B cell (primary cell): ENCODE data around the gene RTN4RL2. TPM values are rescaled to one million over a fixed set of nuclear protein-coding genes. Genes with fewer than 3 reads are reported as not detected.

Experiments
- ATAC-seq: fragments of 200-7000 bp; cut with Tn5 transposase; one replicate; pipeline ENCODE4 v1.10.0; 2021; ENCODE audit warnings: low read depth, mild to moderate bottlenecking, moderate number of reproducible peaks, moderate library complexity
- CTCF ChIA-PET: fragments of 350-600 bp; sonication (Branson Sonifier 250); formaldehyde crosslinking; loops from one replicate; lab custom pipeline; 2021; ENCODE audit warnings: antibody characterized with exemption, inconsistent platforms; lab: Charles Lee
- POLR2A ChIA-PET: fragments of 350-600 bp; sonication (Branson Sonifier 250); formaldehyde crosslinking; loops from one replicate; lab custom pipeline; 2021; ENCODE audit warnings: antibody characterized with exemption; lab: Charles Lee
- DNase-seq: peaks from one replicate; pipeline ENCODE4 v3.0.0; 2013
- H2AFZ ChIP-seq: 2 replicates; pipeline ENCODE4 v1.6.1; 2012; ENCODE audit warnings: mild to moderate bottlenecking, low read depth, low read length; ENCODE audit not compliant: insufficient read depth, poor library complexity, severe bottlenecking
- H3K27ac ChIP-seq, 2 donors: 1 replicate in 1 of 2; 2 replicates in 1 of 2; pipeline ENCODE4 v1.5.1; 2012 to 2013; ENCODE audit warnings: low read length in 2 of 2, mild to moderate bottlenecking in 2 of 2, moderate library complexity in 1 of 2
- H3K27me3 ChIP-seq, 4 experiments: fragments of 200-600 bp in 1 of 4; sonication (generic) in 1 of 4; replicated peaks in 1 of 4; 1 replicate in 2 of 4; 2 replicates in 2 of 4; pipeline versions ENCODE4 v1.6.1 to v1.7.0; 2013 to 2016; ENCODE audit warnings: low read length in 3 of 4, mild to moderate bottlenecking in 2 of 4, mixed read lengths in 1 of 4, moderate library complexity in 1 of 4; ENCODE audit not compliant: insufficient read depth in 4 of 4, control insufficient read depth in 3 of 4; ENCODE audit errors: control extremely low read depth in 1 of 4
- H3K36me3 ChIP-seq, 2 experiments: replicated peaks in 1 of 2; 1 replicate in 1 of 2; 2 replicates in 1 of 2; pipeline versions ENCODE4 v1.6.1 to v1.7.1; 2013; ENCODE audit warnings: low read length in 1 of 2; ENCODE audit not compliant: insufficient read depth in 2 of 2, control insufficient read depth in 1 of 2; ENCODE audit errors: control extremely low read depth in 1 of 2, extremely low read depth in 1 of 2
- H3K4me1 ChIP-seq, 2 donors: fragments of 200-600 bp in 1 of 2; sonication (generic) in 1 of 2; 1 replicate in 1 of 2; 2 replicates in 1 of 2; pipeline versions ENCODE4 v1.5.1 to v1.6.1; 2013 to 2017; ENCODE audit warnings: low read length in 2 of 2; ENCODE audit not compliant: control insufficient read depth in 2 of 2, insufficient read depth in 2 of 2
- H3K4me2 ChIP-seq: replicated peaks from 2 replicates; pipeline ENCODE3; 2012; ENCODE audit warnings: mild to moderate bottlenecking, low read depth, low read length; ENCODE audit not compliant: poor library complexity, severe bottlenecking
- H3K4me3 ChIP-seq, 5 experiments: fragments of 200-600 bp in 1 of 5; sonication (generic) in 1 of 5; 1 replicate in 3 of 5; 2 replicates in 2 of 5; pipeline versions ENCODE4 v1.5.1 to v1.7.0; 2011 to 2016; ENCODE audit warnings: low read length in 4 of 5, mild to moderate bottlenecking in 4 of 5, low read depth in 2 of 5, control low read depth in 1 of 5, moderate library complexity in 1 of 5; ENCODE audit not compliant: insufficient read depth in 1 of 5; ENCODE audit errors: control extremely low read depth in 1 of 5, extremely low read depth in 1 of 5
- H3K79me2 ChIP-seq: fragments of 200-600 bp; sonication (generic); one replicate; pipeline ENCODE4 v1.6.0; 2016; ENCODE audit warnings: low read length; ENCODE audit not compliant: control insufficient read depth, insufficient read depth
- H3K9ac ChIP-seq: fragments of 200-600 bp; sonication (generic); 2 replicates; pipeline ENCODE4 v1.6.1; 2017; ENCODE audit warnings: mild to moderate bottlenecking, low read length, moderate library complexity
- H3K9me3 ChIP-seq, 3 donors: one replicate each; pipeline versions ENCODE4 v1.6.1 to v1.7.1; 2013; ENCODE audit warnings: low read length in 2 of 3; ENCODE audit not compliant: control insufficient read depth in 2 of 3, insufficient read depth in 1 of 3; ENCODE audit errors: control extremely low read depth in 1 of 3
- H4K20me1 ChIP-seq: 2 replicates; pipeline ENCODE4 v1.6.0; 2012; ENCODE audit warnings: mild to moderate bottlenecking, low read length; ENCODE audit not compliant: insufficient read depth, control insufficient read depth, poor library complexity, severe bottlenecking
- H3K27ac Mint-ChIP-seq: one replicate; pipeline ENCODE4 v1.8.0; 2021; ENCODE audit warnings: mixed read lengths
- H3K27me3 Mint-ChIP-seq: one replicate; pipeline ENCODE4 v1.8.0; 2021; ENCODE audit warnings: mixed read lengths
- H3K4me1 Mint-ChIP-seq: one replicate; pipeline ENCODE4 v1.8.0; 2021; ENCODE audit warnings: mixed read lengths
- H3K4me3 Mint-ChIP-seq: one replicate; pipeline ENCODE4 v1.8.0; 2021; ENCODE audit warnings: mixed read lengths
- H3K9me3 Mint-ChIP-seq: one replicate; pipeline ENCODE4 v1.8.0; 2022; ENCODE audit warnings: mixed read lengths; ENCODE audit not compliant: insufficient read depth
- CTCF ChIP-seq: fragments of 200-600 bp; IDR thresholded peaks from one replicate; pipeline ENCODE4 v1.8.0; 2022; ENCODE audit warnings: antibody characterized with exemption, mild to moderate bottlenecking
- EZH2 ChIP-seq: IDR thresholded peaks from 2 replicates; pipeline ENCODE4 v1.6.1; 2012; ENCODE audit warnings: borderline replicate concordance, low read depth, mild to moderate bottlenecking, moderate library complexity, low read length; ENCODE audit not compliant: insufficient read depth, poor library complexity, severe bottlenecking
- WGBS: methylation state at CpG from one replicate; pipeline ENCODE4 v1.1.5; 2013; ENCODE audit warnings: missing lambda C conversion rate; ENCODE audit not compliant: insufficient coverage; 5-methylcytosine and 5-hydroxymethylcytosine counted together
- intact Hi-C: fragments of 100-400 bp; cut with micrococcal nuclease; formaldehyde crosslinking; loops from one replicate; pipeline ENCODE4 v1.10.0; 2022
- polyA plus RNA-seq: library from polyadenylated mRNA; depleted of rRNA; stranded (reverse); fragments of >200 nt; gene quantifications from 2 replicates; pipeline ENCODE4 v1.2.3, GENCODE V29; 2012
- total RNA-seq, 2 donors: library from RNA; stranded (reverse); fragments of 120-200 nt in 1 of 2; gene quantifications; 1 replicate in 1 of 2; 2 replicates in 1 of 2; pipeline versions ENCODE4 v1.2.3 to v1.2.4, GENCODE V29; 2013 to 2022

RTN4RL2 gene
- total and polyA plus RNA-seq, 2 donors (not counting 1 experiment from before 2014, with no cell fraction given), result 0.12 to 0.13 TPM

DNA sequence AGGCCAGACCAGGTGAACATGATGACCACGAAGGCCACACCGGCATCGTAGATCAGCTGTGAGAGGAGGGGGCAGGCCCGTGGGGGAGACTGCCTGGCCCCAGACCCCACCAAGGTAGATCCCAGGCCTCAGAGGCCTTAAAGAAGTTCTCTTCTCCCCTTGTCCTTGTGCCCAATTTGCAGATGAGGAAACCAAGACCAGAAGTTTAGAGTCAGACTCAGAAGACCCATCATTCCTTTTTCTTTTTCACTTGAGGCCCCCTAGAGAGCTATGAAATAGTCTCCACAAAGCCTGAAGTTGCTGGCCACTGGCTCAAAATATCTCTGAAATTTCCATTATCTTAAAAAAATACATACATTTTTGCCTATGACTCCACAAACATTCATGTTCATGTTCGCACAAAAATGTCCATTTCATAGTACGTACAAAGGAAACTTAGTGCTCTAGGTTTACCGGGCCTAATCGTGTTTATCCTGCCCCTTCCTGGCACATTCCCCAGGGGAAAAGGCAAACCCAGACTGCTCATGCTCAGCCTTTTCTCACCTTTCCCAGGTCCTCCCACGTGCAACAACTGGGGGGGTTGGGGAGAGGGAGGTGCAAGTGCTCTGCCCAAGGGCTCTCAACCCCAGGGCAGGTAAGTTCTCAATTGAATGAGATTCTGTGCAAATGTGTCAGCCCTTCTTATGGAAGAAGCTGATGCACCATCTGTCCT, 35.9 kb downstream of the RTN4RL2 start:
- H3K4me1 ChIP-seq, result peaks cover 0 to 6% of the 10 kb centered on the region in 2 donors
- no peaks in the 10 kb centered on the region for H3K27me3 Mint-ChIP-seq
- H3K4me3 Mint-ChIP-seq, result no peak overlapping the region
- TF ChIP-seq EZH2 (no peak), CTCF (no peak)
- no peaks in the 10 kb centered on the region for H3K79me2 ChIP-seq
- no peak overlapping the region for H3K9ac ChIP-seq
- H3K4me1 Mint-ChIP-seq, result peaks cover 8% of the 10 kb centered on the region
- H3K4me2 ChIP-seq, result no peak overlapping the region
- H4K20me1 ChIP-seq, result no peaks in the 10 kb centered on the region
- H3K9me3 ChIP-seq, result peaks cover 0 to 4% (median 0%) of the 10 kb centered on the region in 3 donors
- H3K27ac Mint-ChIP-seq, result peak overlapping the region; percentile 16
- H3K4me3 ChIP-seq, result no peak overlapping the region
- ChIA-PET CTCF (interaction anchor here (1.3 to 12.1 kb wide), 6 partner anchors 13 to 145 kb away, joined by 3 to 355 read pairs (median 40); partner anchors contain the start of genes SLC43A1 and TIMM10), POLR2A (interaction anchor here (0.6 kb wide), 1 partner anchor 64 kb away, joined by 5 read pairs; no protein-coding TSS in a partner anchor)
- no peak overlapping the region for H3K27ac ChIP-seq
- DNase-seq (no peak), ATAC-seq (no peak)
- no peaks in the 10 kb centered on the region for H3K27me3 ChIP-seq
- WGBS, result 94% methylated on average over 8 of the region's 9 CpGs
- no peak overlapping the region for H2AFZ ChIP-seq
- intact Hi-C loops, result no loop called here
- H3K9me3 Mint-ChIP-seq, result no peaks in the 10 kb centered on the region
- peaks cover 0 to 3% of the 10 kb centered on the region in 2 experiments for H3K36me3 ChIP-seq
